Uterus (tissue), 2 donors: ENCODE data around the gene ACTR3C.

Source experiments
- CTCF ChIP-seq, 4 experiments: fragments of 200-600 bp in 2 of 4; fragments of 450-650 bp in 2 of 4; sonication (generic) in 2 of 4; IDR thresholded peaks; one replicate each; pipeline ENCODE4 v1.5.1; 2016 to 2019; ENCODE audit warnings: antibody characterized with exemption in 4 of 4, mild to moderate bottlenecking in 2 of 4, moderate library complexity in 1 of 4
- POLR2A ChIP-seq, 2 donors: fragments of 450-650 bp; IDR thresholded peaks; one replicate each; pipeline ENCODE4 v1.6.1; 2016; ENCODE audit warnings: antibody characterized with exemption in 2 of 2, mild to moderate bottlenecking in 1 of 2, moderate library complexity in 1 of 2

GRCh38 chr7:150314639-150315239, 8.6 kb downstream of the ACTR3C start:
- TF ChIP-seq CTCF (IDR thresholded peaks at IDR 0.05) (no peak), POLR2A (IDR thresholded peaks at IDR 0.05) (no peak)
